ENCODE measurements around the gene PTH2R.
"Not testable (repeated sequence)": the region's sequence is repeated elsewhere in the genome, so short reads cannot be mapped to it uniquely, and the experiment has no call there.

PTH2R gene

GRCh38 chr2:208485390-208485789, 78.8 kb downstream of the PTH2R start:
- DNase-seq (ENCODE audit: low read depth) = no peak

GRCh38 chr2:208488686-208489564, 82.3 kb downstream of the PTH2R start:
- no peak for DNase-seq (ENCODE audit: low read depth)

GRCh38 chr2:208489687-208490086, 83.1 kb downstream of the PTH2R start:
- no peak for DNase-seq (ENCODE audit: low read depth)

- DNase-seq (ENCODE audit: low read depth) = no peak
These were observed 83.9 kb downstream of the PTH2R start for GRCh38 chr2:208490492-208490891.

GRCh38 chr2:208491641-208492040, 85.0 kb downstream of the PTH2R start:
- no peak for DNase-seq (ENCODE audit: low read depth)

GRCh38 chr2:208492069-208492468, 85.5 kb downstream of the PTH2R start:
- DNase-seq (ENCODE audit: low read depth) = no peak

GRCh38 chr2:208493186-208493585, 86.6 kb downstream of the PTH2R start:
- DNase-seq (ENCODE audit: low read depth) = no peak

GRCh38 chr2:208496129-208496528, 89.5 kb downstream of the PTH2R start:
- DNase-seq (ENCODE audit: low read depth) = no peak

- DNase-seq (ENCODE audit: low read depth) = no peak
These were observed 94.6 kb downstream of the PTH2R start for GRCh38 chr2:208501206-208501605.

- no peak for DNase-seq (ENCODE audit: low read depth)
These were observed 95.7 kb downstream of the PTH2R start for GRCh38 chr2:208502288-208502687.

GRCh38 chr2:208505365-208505764, 98.8 kb downstream of the PTH2R start:
- DNase-seq (ENCODE audit: low read depth) = not testable (repeated sequence)

- no peak for DNase-seq (ENCODE audit: low read depth)
These were observed 103.0 kb downstream of the PTH2R start for GRCh38 chr2:208509586-208509985.

GRCh38 chr2:208511016-208511415, 104.4 kb downstream of the PTH2R start:
- no peak for DNase-seq (ENCODE audit: low read depth)

GRCh38 chr2:208511573-208511972, 105.0 kb downstream of the PTH2R start:
- DNase-seq (ENCODE audit: low read depth) = no peak

GRCh38 chr2:208515099-208515498, 108.5 kb downstream of the PTH2R start:
- no peak for DNase-seq (ENCODE audit: low read depth)

- DNase-seq (ENCODE audit: low read depth) = not testable (repeated sequence)
These were observed 116.5 kb downstream of the PTH2R start for GRCh38 chr2:208523069-208523468.

GRCh38 chr2:208525165-208525564, 118.6 kb downstream of the PTH2R start:
- DNase-seq (ENCODE audit: low read depth) = not testable (repeated sequence)

GRCh38 chr2:208529796-208530195, 123.2 kb downstream of the PTH2R start:
- DNase-seq (ENCODE audit: low read depth) = no peak

- no peak for DNase-seq (ENCODE audit: low read depth)
These were observed 124.8 kb downstream of the PTH2R start for GRCh38 chr2:208531361-208531760.

GRCh38 chr2:208535578-208535977, 129.0 kb downstream of the PTH2R start:
- DNase-seq (ENCODE audit: low read depth) = not testable (repeated sequence)

- DNase-seq (ENCODE audit: low read depth) = no peak
These were observed 134.9 kb downstream of the PTH2R start for GRCh38 chr2:208541461-208541988.

GRCh38 chr2:208541989-208542464, 135.4 kb downstream of the PTH2R start:
- no peak for DNase-seq (ENCODE audit: low read depth)

- no peak for DNase-seq (ENCODE audit: low read depth)
These were observed 136.0 kb downstream of the PTH2R start for GRCh38 chr2:208542465-208543041.

Data from fibroblast of gingiva (primary cell).